Measurements from ENCODE around the gene CARD16. TPM values are rescaled to one million over a fixed set of nuclear protein-coding genes. Genes with fewer than 3 reads are reported as not detected.
A peak's percentile ranks its signal among the peaks of the same experiment; 100 is the strongest.
"Not testable (repeated sequence)": the region's sequence is repeated elsewhere in the genome, so short reads cannot be mapped to it uniquely, and the experiment has no call there.

CARD16 gene
- total RNA-seq, 2 donors from 2014 or later, result 8.0 to 10.8 TPM

DNA sequence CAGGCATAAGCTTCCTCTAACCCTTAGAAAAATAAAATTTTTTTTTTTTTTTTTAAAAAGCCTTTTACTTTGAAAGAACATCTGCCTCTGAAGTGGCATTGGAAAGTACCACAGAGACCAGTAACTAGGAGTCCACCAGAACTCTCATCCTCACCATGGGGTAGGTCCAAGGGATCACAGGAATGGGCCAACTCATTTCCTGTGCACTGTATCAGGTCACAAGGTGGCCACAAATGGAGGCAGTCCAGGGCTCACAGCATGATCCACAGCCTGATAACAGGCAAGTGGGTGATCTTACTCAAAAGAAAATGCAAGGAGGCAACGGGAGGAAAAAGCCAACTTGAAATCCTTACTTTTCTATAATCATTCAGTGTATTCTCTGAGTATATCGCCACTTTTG is 24.6 kb upstream of the CARD16 start:
- ATAC-seq (replicated peaks in 1 of 2), result peak; percentile 52 to 60
- H3K36me3 Mint-ChIP-seq (ENCODE audit: insufficient read depth in 2 of 2); DNase-seq: not testable (repeated sequence)

DNA sequence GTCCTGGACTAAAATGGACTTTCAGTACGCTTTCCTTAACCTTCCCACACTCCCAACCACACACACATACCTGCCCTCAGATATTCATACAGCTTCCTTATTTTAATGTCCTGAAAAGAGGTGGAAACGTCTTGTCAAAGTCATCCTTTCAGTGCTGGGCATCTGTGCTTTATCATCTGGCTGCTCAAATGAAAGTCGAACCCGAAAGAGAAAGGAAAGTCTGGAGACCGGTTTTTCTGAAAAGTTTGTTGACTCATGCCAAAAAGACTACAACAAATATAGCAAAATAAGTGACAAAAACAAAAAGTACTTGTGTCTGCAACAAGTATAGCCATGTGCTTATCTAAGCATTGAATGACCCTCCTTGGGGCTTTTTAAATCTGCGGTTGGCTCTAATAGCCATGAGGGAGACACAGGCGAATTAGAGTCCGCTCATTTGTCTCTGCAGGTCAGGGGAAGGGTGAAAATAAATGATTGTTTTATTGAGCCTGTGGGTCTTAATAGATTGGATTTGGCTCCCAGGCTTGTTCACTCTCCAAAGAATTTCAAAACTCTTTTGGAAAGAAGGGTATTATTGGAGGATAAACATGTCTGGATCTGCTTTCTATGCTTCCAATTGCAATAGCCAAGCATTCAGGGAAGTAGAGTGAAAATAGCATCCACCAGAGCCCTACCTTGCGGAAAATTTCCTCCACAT is 18.3 kb upstream of the CARD16 start:
- H3K27ac Mint-ChIP-seq; H3K36me3 Mint-ChIP-seq (ENCODE audit: insufficient read depth in 2 of 2); H3K4me1 Mint-ChIP-seq (ENCODE audit: low read depth); H3K9me3 Mint-ChIP-seq; H3K27me3 Mint-ChIP-seq (ENCODE audit: low read depth); ATAC-seq (replicated peaks in 1 of 2); DNase-seq; H3K4me3 Mint-ChIP-seq: not testable (repeated sequence)

More for the DNA sequence above, 24.6 kb upstream of the CARD16 start:
- not testable (repeated sequence) for H3K9me3 Mint-ChIP-seq; H3K27me3 Mint-ChIP-seq (ENCODE audit: low read depth); H3K27ac Mint-ChIP-seq
- H3K4me1 Mint-ChIP-seq (ENCODE audit: low read depth), result peaks cover 18% of the 10 kb centered on the region
- peak overlapping the region in 1 of 2 donors; percentile 72 for H3K4me3 Mint-ChIP-seq

DNA sequence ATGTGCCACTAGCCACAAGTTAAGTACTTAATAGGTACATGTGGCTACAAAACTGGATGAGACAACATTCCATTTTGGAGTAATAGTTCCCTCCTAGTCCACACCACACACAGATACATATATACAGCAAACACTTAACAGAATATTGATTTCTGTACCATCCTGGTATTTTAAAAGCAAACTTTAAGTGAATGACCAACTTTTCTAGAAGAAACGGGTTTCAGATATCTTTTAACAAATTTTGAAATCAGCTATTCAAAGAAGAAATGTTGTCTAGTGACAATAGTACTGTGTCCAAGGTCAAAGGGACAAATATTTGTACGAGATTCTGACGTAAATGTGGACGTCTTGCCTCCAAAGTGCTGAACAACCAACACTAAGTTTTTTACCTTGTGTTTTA is 12.3 kb upstream of the CARD16 start:
- no peaks in the 10 kb centered on the region for H3K36me3 Mint-ChIP-seq (ENCODE audit: insufficient read depth in 2 of 2)
- no peaks in the 10 kb centered on the region for H3K27me3 Mint-ChIP-seq (ENCODE audit: low read depth)
- no peak overlapping the region for H3K27ac Mint-ChIP-seq
- no peak for ATAC-seq (replicated peaks in 1 of 2)
- no peaks in the 10 kb centered on the region for H3K4me1 Mint-ChIP-seq (ENCODE audit: low read depth)
- DNase-seq, result no peak
- H3K4me3 Mint-ChIP-seq, result no peak overlapping the region
- H3K9me3 Mint-ChIP-seq, result no peaks in the 10 kb centered on the region

DNA sequence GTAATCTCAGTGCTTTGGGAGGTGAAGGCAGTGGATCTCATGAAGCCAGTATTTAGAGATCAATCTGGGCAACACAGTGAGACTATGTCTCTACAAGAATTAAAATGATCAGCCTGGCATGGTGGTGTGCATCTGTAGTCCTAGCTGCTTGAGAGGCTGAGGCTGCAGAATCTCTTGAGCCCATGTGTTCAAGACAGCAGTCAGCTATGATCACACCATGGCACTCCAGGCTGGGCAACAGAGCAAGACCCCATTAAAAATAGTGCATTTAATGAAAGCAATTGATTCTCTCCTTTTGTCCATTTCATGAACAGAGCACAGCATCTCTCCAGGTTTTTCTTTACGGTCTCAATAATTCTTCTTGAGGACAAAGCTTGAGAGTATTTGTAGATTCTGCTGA is 11.3 kb upstream of the CARD16 start:
- Mint-ChIP-seq H3K9me3 (no peaks in the 10 kb centered on the region), H3K4me3 (no peak overlapping the region), H3K27me3 (ENCODE audit: low read depth) (no peaks in the 10 kb centered on the region), H3K4me1 (ENCODE audit: low read depth) (no peaks in the 10 kb centered on the region), H3K36me3 (ENCODE audit: insufficient read depth in 2 of 2) (no peaks in the 10 kb centered on the region), H3K27ac (no peak overlapping the region)
- ATAC-seq (replicated peaks in 1 of 2) (no peak), DNase-seq (no peak)

DNA sequence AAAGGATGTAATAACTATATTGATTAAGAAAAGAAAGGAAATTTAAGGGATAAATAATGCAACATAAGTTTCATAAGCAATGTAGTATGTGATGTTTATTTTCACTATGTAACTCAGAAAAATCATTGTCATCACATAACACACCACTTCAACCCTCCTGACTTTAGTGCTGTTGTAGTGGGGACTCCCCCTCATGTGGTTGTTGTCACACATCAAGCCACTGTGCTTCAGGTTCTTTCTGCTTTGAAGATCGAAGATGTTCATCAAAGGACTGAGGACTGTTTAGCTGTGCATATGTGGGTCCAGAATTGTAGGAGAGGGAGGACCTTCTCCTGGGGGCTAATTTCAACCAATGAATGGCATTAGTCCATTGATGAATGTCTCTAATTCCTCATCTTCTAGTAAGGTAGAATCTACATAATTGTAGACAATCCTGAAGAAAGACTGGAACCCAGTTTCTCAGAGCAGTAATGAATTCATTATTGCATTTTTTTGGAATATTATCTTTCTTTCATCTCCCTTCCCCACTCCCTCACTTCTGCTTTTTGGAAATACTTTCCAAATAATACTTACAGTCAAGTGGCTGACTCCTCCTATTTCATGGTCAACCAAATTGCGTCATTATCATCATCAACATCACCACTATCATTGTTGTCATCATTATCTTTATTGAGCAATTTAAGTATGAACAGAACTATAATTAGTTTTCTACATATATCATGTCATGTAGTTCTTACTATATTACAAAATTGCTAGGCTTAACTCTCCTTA is 9.8 kb upstream of the CARD16 start:
- DNase-seq (no peak), ATAC-seq (replicated peaks in 1 of 2) (peak in 1 of 2 donors; percentile 42)
- Mint-ChIP-seq H3K36me3 (ENCODE audit: insufficient read depth in 2 of 2) (no peaks in the 10 kb centered on the region), H3K4me3 (no peak overlapping the region), H3K4me1 (ENCODE audit: low read depth) (no peaks in the 10 kb centered on the region), H3K9me3 (no peaks in the 10 kb centered on the region), H3K27ac (no peak overlapping the region), H3K27me3 (ENCODE audit: low read depth) (no peaks in the 10 kb centered on the region)

DNA sequence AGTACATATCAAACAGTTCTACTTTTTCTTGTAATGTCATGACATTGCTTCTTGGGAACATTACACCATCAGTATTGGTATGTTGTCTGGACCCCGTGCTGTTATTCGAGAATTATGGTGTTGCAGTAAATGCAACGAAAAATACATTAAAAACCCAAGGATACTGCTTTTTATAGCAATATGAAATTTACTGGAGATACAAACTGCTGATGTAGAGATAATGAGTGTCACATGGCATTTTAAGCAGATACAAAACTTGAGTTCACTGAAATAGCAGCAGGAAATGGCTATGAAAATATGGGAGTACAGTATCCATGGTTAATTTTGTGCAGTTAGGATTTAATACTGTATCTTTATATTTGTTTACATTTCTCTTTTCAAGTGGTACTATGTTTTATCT is 7.4 kb upstream of the CARD16 start:
- Mint-ChIP-seq H3K27ac (no peak overlapping the region), H3K9me3 (no peaks in the 10 kb centered on the region), H3K36me3 (ENCODE audit: insufficient read depth in 2 of 2) (no peaks in the 10 kb centered on the region), H3K4me1 (ENCODE audit: low read depth) (no peaks in the 10 kb centered on the region), H3K4me3 (no peak overlapping the region), H3K27me3 (ENCODE audit: low read depth) (no peaks in the 10 kb centered on the region)
- DNase-seq (no peak), ATAC-seq (replicated peaks in 1 of 2) (no peak)

DNA sequence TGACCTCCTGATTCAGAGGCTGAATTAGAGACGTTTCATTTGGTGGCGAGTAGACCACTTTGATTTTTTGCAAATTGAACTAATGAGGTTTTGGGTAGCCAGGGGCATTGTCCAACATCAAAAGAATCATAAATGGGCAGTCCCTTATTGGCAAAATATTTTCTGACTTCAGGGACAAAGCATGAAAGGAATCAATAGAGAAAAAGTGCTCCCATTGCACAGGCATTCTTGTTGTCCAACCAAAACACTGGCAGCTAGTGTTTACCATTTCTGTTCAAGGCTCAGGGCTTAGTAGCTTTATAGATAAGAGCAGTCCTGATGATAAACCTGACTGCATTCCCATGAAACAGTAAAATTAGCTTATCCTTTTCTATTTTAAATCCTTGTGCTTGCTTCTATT is 6.4 kb upstream of the CARD16 start:
- no peak for DNase-seq
- ATAC-seq (replicated peaks in 1 of 2), result no peak
- no peaks in the 10 kb centered on the region for H3K36me3 Mint-ChIP-seq (ENCODE audit: insufficient read depth in 2 of 2)
- peaks cover 9% of the 10 kb centered on the region for H3K4me1 Mint-ChIP-seq (ENCODE audit: low read depth)
- H3K9me3 Mint-ChIP-seq, result no peaks in the 10 kb centered on the region
- H3K4me3 Mint-ChIP-seq, result no peak overlapping the region
- no peak overlapping the region for H3K27ac Mint-ChIP-seq
- no peaks in the 10 kb centered on the region for H3K27me3 Mint-ChIP-seq (ENCODE audit: low read depth)

DNA sequence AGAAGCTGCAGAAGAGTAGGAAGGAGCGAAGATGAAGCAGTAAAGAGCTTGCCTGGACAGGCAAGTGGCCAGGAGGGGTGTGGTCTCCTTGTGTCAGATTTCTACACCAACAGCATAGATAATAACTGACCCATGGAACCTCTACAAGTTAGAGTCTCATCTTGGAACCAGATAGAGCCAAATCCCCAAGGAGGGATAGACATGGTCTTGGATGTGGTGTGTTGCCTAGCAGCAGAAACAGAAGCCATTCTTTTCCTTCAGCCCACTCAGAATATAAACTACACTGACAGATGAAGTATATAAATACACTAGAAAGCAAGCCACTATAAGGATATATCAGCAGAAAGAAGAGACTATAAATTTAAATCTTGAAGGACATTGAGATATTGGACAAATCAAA is 4.3 kb upstream of the CARD16 start:
- no peak overlapping the region for H3K4me3 Mint-ChIP-seq
- H3K27ac Mint-ChIP-seq, result no peak overlapping the region
- no peaks in the 10 kb centered on the region for H3K36me3 Mint-ChIP-seq (ENCODE audit: insufficient read depth in 2 of 2)
- H3K9me3 Mint-ChIP-seq, result no peaks in the 10 kb centered on the region
- no peak for DNase-seq
- peaks cover 29% of the 10 kb centered on the region for H3K4me1 Mint-ChIP-seq (ENCODE audit: low read depth)
- no peak for ATAC-seq (replicated peaks in 1 of 2)
- H3K27me3 Mint-ChIP-seq (ENCODE audit: low read depth), result no peaks in the 10 kb centered on the region

DNA sequence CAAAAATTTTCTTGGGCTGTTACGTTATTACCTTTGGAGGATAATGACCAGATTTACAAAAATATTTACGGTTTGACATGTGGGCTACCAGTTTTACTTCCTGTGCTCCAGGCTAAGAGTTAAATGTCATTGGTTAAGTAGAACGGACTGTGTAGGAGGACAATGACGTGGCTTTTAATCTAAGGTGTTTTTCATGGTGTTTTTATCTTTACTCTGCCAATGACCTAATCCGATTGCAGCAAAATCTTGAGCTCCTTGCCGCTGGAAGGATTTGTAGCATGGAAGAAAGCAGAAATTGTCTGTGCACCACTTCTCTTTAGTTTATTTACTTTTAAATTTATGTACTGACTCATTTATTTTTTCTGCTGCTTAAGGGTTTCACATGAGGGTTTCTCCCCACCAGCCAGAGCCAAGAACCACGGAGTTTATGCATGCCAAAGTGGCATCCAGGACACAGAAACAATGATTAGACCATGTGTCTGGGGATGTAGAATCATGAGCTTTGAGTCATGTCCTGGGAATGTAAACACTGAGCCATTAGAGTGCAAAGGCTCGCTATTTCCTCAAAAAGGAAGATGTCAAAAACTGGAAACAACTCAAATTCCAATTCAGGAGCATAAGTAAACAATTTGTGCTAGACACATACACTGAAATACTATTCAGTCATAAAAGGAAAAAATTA is 1.9 kb upstream of the CARD16 start:
- ATAC-seq (replicated peaks in 1 of 2), result no peak
- DNase-seq, result no peak
- Mint-ChIP-seq H3K9me3 (no peaks in the 10 kb centered on the region), H3K36me3 (ENCODE audit: insufficient read depth in 2 of 2) (no peaks in the 10 kb centered on the region), H3K4me3 (no peak overlapping the region), H3K27me3 (ENCODE audit: low read depth) (no peaks in the 10 kb centered on the region), H3K4me1 (ENCODE audit: low read depth) (peaks cover 49% of the 10 kb centered on the region), H3K27ac (no peak overlapping the region)

DNA sequence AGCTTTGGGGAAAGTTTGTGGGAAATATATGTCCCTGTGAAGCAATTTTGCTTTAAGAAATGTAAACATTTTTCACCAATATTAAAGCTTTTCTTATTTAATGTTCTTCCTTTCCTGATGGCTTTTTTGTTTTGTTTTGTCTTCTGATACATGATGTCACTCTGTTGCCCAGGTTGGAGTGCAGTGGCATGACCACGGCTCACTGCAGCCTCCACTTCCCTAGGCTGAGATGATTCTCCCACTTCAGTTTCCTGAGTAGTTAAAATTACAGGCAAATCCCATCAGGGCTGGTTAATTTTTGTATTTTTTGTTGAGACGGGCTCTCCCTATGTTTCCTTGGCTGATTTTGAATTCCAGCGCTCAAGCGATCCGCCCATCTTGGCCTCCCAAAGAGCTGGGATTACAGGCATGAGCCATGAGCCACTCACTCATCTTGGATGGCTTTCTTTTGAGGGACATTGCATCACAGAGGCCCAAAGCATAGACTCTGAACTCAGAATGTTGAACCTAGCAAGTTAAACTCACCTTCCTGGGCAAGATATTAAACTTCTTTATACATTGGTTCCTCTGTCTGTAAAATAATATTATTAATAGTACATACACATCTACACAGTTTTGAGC is 651 bp upstream of the CARD16 start:
- H3K4me3 Mint-ChIP-seq, result peak overlapping the region; percentile 30 to 93
- H3K9me3 Mint-ChIP-seq, result no peaks in the 10 kb centered on the region
- no peak for ATAC-seq (replicated peaks in 1 of 2)
- no peaks in the 10 kb centered on the region for H3K27me3 Mint-ChIP-seq (ENCODE audit: low read depth)
- H3K36me3 Mint-ChIP-seq (ENCODE audit: insufficient read depth in 2 of 2), result peaks cover 1 to 3% of the 10 kb centered on the region in 2 donors
- peaks cover 58% of the 10 kb centered on the region for H3K4me1 Mint-ChIP-seq (ENCODE audit: low read depth)
- DNase-seq, result no peak
- H3K27ac Mint-ChIP-seq, result peak overlapping the region; percentile 69

DNA sequence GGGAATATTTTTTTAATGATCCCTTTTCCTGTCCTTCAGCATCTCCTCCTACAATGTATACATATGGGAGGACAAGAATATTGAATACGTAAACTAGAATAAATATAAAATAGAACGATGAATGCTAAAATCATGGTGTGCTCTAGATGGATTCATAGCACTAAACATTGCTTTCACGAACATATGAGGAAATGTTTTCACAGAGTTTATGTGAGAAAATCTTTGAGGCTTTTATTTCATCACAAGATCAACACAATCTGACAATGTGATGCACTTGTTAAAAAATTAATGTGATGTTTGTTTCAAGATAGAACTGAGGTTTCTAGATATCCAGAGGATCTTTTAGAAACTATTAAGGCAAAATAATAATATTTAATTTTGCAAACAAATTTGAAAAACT is 3.0 kb downstream of the CARD16 start:
- no peak for DNase-seq
- Mint-ChIP-seq H3K4me3 (no peak overlapping the region), H3K4me1 (ENCODE audit: low read depth) (peaks cover 66% of the 10 kb centered on the region), H3K36me3 (ENCODE audit: insufficient read depth in 2 of 2) (peaks cover 4 to 5% of the 10 kb centered on the region in 2 donors), H3K9me3 (peaks cover 2% of the 10 kb centered on the region in 2 donors), H3K27ac (no peak overlapping the region), H3K27me3 (ENCODE audit: low read depth) (no peaks in the 10 kb centered on the region)
- no peak for ATAC-seq (replicated peaks in 1 of 2)

DNA sequence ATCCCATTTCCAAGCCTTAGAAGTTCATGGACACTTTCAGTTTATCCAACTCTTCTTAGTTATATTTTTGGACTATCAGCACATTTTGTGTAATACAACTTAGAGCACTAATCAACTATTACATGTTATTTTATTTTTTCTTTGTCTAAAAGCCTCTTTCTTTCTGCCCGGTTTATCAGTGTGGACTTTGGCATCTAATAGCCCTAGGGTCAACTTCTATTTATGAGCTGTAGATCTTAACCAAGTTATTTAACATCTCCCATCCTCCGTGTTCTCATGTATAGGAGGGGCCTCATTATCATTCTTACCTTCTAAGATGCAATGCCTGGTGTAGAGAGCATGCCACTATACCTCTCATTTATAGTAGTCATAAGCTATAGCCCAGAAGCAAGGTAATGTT is 4.4 kb downstream of the CARD16 start:
- no peak for ATAC-seq (replicated peaks in 1 of 2)
- Mint-ChIP-seq H3K27me3 (ENCODE audit: low read depth) (no peaks in the 10 kb centered on the region), H3K36me3 (ENCODE audit: insufficient read depth in 2 of 2) (peaks cover 4 to 5% of the 10 kb centered on the region in 2 donors), H3K4me3 (no peak overlapping the region), H3K27ac (no peak overlapping the region), H3K4me1 (ENCODE audit: low read depth) (peaks cover 53% of the 10 kb centered on the region), H3K9me3 (peaks cover 2% of the 10 kb centered on the region in 2 donors)
- DNase-seq, result no peak

All from activated T-cell treated with anti-CD3 and anti-CD28 coated beads, Interleukin-2, amount 50 U/mL, for 72 hours (primary cell).